IMR-90 (cell line): Measurements from ENCODE around the gene DDOST. TPM values are rescaled to one million over a fixed set of nuclear protein-coding genes. Genes with fewer than 3 reads are reported as not detected.

Experiments
- ATAC-seq: fragments of 200-7000 bp; cut with Tn5 transposase; 2 replicates; pipeline ENCODE4 v1.9.1; 2020; ENCODE audit warnings: low read depth, mild to moderate bottlenecking, moderate library complexity
- BruUV-seq: library from RNA; stranded (reverse); fragments of 400-500 nt; replicated peaks from 2 replicates; lab custom pipeline; 2021; lab: Mats Ljungman, UMichigan
- CTCF ChIA-PET: fragments of 300-600 bp; formaldehyde crosslinking; extraction: SDS; loops from one replicate; lab custom pipeline; 2021; ENCODE audit warnings: antibody characterized with exemption; lab: Yijun Ruan, JAX
- POLR2A ChIA-PET: fragments of 300-600 bp; sonication (Branson Sonifier 250); formaldehyde crosslinking; loops from one replicate; lab custom pipeline; 2022; ENCODE audit warnings: antibody characterized with exemption; ENCODE audit not compliant: unreplicated experiment; lab: Charles Lee
- DNase-seq: peaks from one replicate; pipeline ENCODE4 v3.0.0; 2013
- H2AFZ ChIP-seq: replicated peaks from 2 replicates; pipeline ENCODE3; 2013; ENCODE audit warnings: low read length, mild to moderate bottlenecking; ENCODE audit not compliant: poor library complexity
- H2AK5ac ChIP-seq: 2 replicates; pipeline ENCODE4 v1.6.1; 2013; ENCODE audit warnings: low read depth, low read length, inconsistent platforms
- H2AK9ac ChIP-seq: replicated peaks from 2 replicates; pipeline ENCODE3; 2013; ENCODE audit warnings: mild to moderate bottlenecking, low read depth, low read length, moderate library complexity; ENCODE audit not compliant: poor library complexity
- H2BK120ac ChIP-seq: 2 replicates; pipeline ENCODE4 v1.6.1; 2013; ENCODE audit warnings: low read depth, low read length, inconsistent platforms
- H2BK15ac ChIP-seq: 3 replicates; pipeline ENCODE4 v1.6.1; 2013; ENCODE audit warnings: low read depth, low read length, inconsistent platforms
- H2BK20ac ChIP-seq: 2 replicates; pipeline ENCODE4 v1.6.1; 2013; ENCODE audit warnings: low read depth, mild to moderate bottlenecking, inconsistent platforms, low read length, moderate library complexity
- H2BK5ac ChIP-seq: 2 replicates; pipeline ENCODE4 v1.6.1; 2013; ENCODE audit warnings: mild to moderate bottlenecking, low read depth, low read length, inconsistent platforms; ENCODE audit not compliant: poor library complexity, severe bottlenecking
- H3K14ac ChIP-seq: replicated peaks from 2 replicates; pipeline ENCODE4 v1.6.1; 2013; ENCODE audit warnings: low read depth, low read length, inconsistent platforms
- H3K18ac ChIP-seq: 2 replicates; pipeline ENCODE4 v1.6.1; 2013; ENCODE audit warnings: low read depth, low read length, control low read depth
- H3K23ac ChIP-seq: 2 replicates; pipeline ENCODE4 v1.6.1; 2013; ENCODE audit warnings: low read depth, low read length, inconsistent platforms
- H3K27ac ChIP-seq: 2 replicates; pipeline ENCODE4 v1.5.1; 2013; ENCODE audit warnings: mild to moderate bottlenecking, control low read depth, low read length; ENCODE audit not compliant: insufficient read depth
- H3K27me3 ChIP-seq: 2 replicates; pipeline ENCODE4 v1.6.1; 2013; ENCODE audit warnings: low read length; ENCODE audit not compliant: control insufficient read depth, insufficient read depth
- H3K36me3 ChIP-seq: 2 replicates; pipeline ENCODE4 v1.6.1; 2013; ENCODE audit warnings: low read length, mixed read lengths; ENCODE audit not compliant: control insufficient read depth, insufficient read depth
- H3K4ac ChIP-seq: 2 replicates; pipeline ENCODE4 v1.6.1; 2013; ENCODE audit warnings: low read depth, low read length, inconsistent platforms
- H3K4me1 ChIP-seq: 2 replicates; pipeline ENCODE4 v1.6.1; 2013; ENCODE audit warnings: low read length, mixed read lengths; ENCODE audit not compliant: control insufficient read depth, insufficient read depth
- H3K4me2 ChIP-seq: 2 replicates; pipeline ENCODE4 v1.6.1; 2013; ENCODE audit warnings: low read depth, mild to moderate bottlenecking, control low read depth, low read length, moderate library complexity
- H3K4me3 ChIP-seq: 2 replicates; pipeline ENCODE4 v1.5.1; 2013; ENCODE audit warnings: low read depth, mild to moderate bottlenecking, control low read depth, low read length, moderate library complexity; ENCODE audit not compliant: insufficient read depth
- H3K56ac ChIP-seq: 2 replicates; pipeline ENCODE4 v1.6.1; 2013; ENCODE audit warnings: low read length, inconsistent platforms; ENCODE audit not compliant: insufficient read depth; ENCODE audit errors: extremely low read depth
- H3K79me1 ChIP-seq, 2 experiments: 2 replicates each; pipeline ENCODE4 v1.6.1; 2013; ENCODE audit warnings: low read length in 2 of 2, inconsistent platforms in 1 of 2, low read depth in 1 of 2
- H3K9ac ChIP-seq: 2 replicates; pipeline ENCODE4 v1.6.1; 2013; ENCODE audit warnings: low read depth, low read length, control low read depth
- H3K9me1 ChIP-seq: 2 replicates; pipeline ENCODE4 v1.6.1; 2013; ENCODE audit warnings: low read length, inconsistent platforms; ENCODE audit not compliant: insufficient read depth
- H3K9me3 ChIP-seq: 2 replicates; pipeline ENCODE4 v1.6.1; 2013; ENCODE audit warnings: low read length; ENCODE audit not compliant: control insufficient read depth, insufficient read depth
- H4K20me1 ChIP-seq: 2 replicates; pipeline ENCODE4 v1.6.1; 2013; ENCODE audit warnings: low read length, inconsistent platforms; ENCODE audit not compliant: insufficient read depth
- H4K5ac ChIP-seq: 2 replicates; pipeline ENCODE4 v1.6.1; 2013; ENCODE audit warnings: mild to moderate bottlenecking, low read depth, low read length, control low read depth
- H4K8ac ChIP-seq, 2 experiments: 2 replicates each; pipeline ENCODE4 v1.6.1; 2013; ENCODE audit warnings: low read depth in 2 of 2, low read length in 2 of 2, control low read depth in 1 of 2, inconsistent platforms in 1 of 2
- H4K91ac ChIP-seq: 2 replicates; pipeline ENCODE4 v1.6.1; 2013; ENCODE audit warnings: low read depth, low read length, inconsistent platforms; ENCODE audit not compliant: insufficient read depth
- BHLHE40 ChIP-seq: fragments of 150-350 bp; IDR thresholded peaks from 2 replicates; pipeline ENCODE4 v1.6.1; 2016; ENCODE audit warnings: mild to moderate bottlenecking, low read depth, low read length
- CEBPB ChIP-seq: IDR thresholded peaks from 2 replicates; pipeline ENCODE4 v1.6.1; 2012; ENCODE audit warnings: low read depth, low read length, improper control_type of control experiment
- CHD1 ChIP-seq: IDR thresholded peaks from 2 replicates; pipeline ENCODE4 v1.6.1; 2012; ENCODE audit warnings: low read depth, low read length, improper control_type of control experiment
- CTCF ChIP-seq: conservative IDR thresholded peaks from 2 replicates; pipeline ENCODE4 v1.5.1; 2012; ENCODE audit warnings: mild to moderate bottlenecking, low read depth, low read length, improper control_type of control experiment
- FOS ChIP-seq: fragments of 150-350 bp; IDR thresholded peaks from 2 replicates; pipeline ENCODE4 v1.6.1; 2016; ENCODE audit warnings: low read depth, low read length
- MAFK ChIP-seq: IDR thresholded peaks from 2 replicates; pipeline ENCODE4 v1.6.1; 2012; ENCODE audit warnings: low read depth, low read length, improper control_type of control experiment
- MAZ ChIP-seq: IDR thresholded peaks from 2 replicates; pipeline ENCODE4 v1.6.1; 2012; ENCODE audit warnings: low read depth, mild to moderate bottlenecking, low read length, improper control_type of control experiment, moderate library complexity, borderline replicate concordance
- MXI1 ChIP-seq: IDR thresholded peaks from 2 replicates; pipeline ENCODE4 v1.6.1; 2012; ENCODE audit warnings: low read depth, mild to moderate bottlenecking, low read length, moderate library complexity, borderline replicate concordance
- NFE2L2 ChIP-seq: fragments of 150-350 bp; IDR thresholded peaks from 2 replicates; pipeline ENCODE4 v1.6.1; 2016; ENCODE audit warnings: low read depth, mild to moderate bottlenecking, low read length
- POLR2A ChIP-seq: IDR thresholded peaks from 2 replicates; pipeline ENCODE4 v1.6.1; 2012; ENCODE audit warnings: mild to moderate bottlenecking, low read depth, low read length
- RAD21 ChIP-seq: IDR thresholded peaks from 2 replicates; pipeline ENCODE4 v1.6.1; 2012; ENCODE audit warnings: low read length, improper control_type of control experiment
- RCOR1 ChIP-seq: IDR thresholded peaks from 2 replicates; pipeline ENCODE4 v1.6.1; 2012; ENCODE audit warnings: mild to moderate bottlenecking, low read length, improper control_type of control experiment; ENCODE audit not compliant: insufficient replicate concordance
- RFX5 ChIP-seq: IDR thresholded peaks from 2 replicates; pipeline ENCODE4 v1.8.0; 2012; ENCODE audit warnings: low read depth, mild to moderate bottlenecking, low read length, moderate library complexity
- SMC3 ChIP-seq: fragments of 150-350 bp; IDR thresholded peaks from 2 replicates; pipeline ENCODE4 v1.6.1; 2016; ENCODE audit warnings: low read depth, mild to moderate bottlenecking, antibody characterized with exemption, low read length, moderate library complexity
- WGBS, 2 experiments: methylation state at CpG; one replicate each; pipeline versions ENCODE4 v1.1.5 to v1.1.7; 2013; ENCODE audit warnings: missing lambda C conversion rate in 2 of 2; ENCODE audit not compliant: insufficient read length in 1 of 2; ENCODE audit errors: extremely low coverage in 2 of 2; 5-methylcytosine and 5-hydroxymethylcytosine counted together
- dilution Hi-C: fragments of 300-500 bp; cut with HindIII; formaldehyde crosslinking; loops from one replicate; pipeline ENCODE4 v1.14.3; 2018; ENCODE audit warnings: low sequenced_read_pairs; ENCODE audit not compliant: unreplicated experiment
- in situ Hi-C: fragments of 300-500 bp; cut with MboI; formaldehyde crosslinking; loops from 3 replicates; pipeline ENCODE4 v1.14.3; 2019; ENCODE audit warnings: low sequenced_read_pairs, inconsistent platforms, mixed read lengths
- intact Hi-C: fragments of 100-400 bp; cut with micrococcal nuclease; formaldehyde crosslinking; loops from 2 replicates; pipeline ENCODE4 v1.10.0; 2022
- polyA plus RNA-seq, 3 experiments: library from polyadenylated mRNA; depleted of rRNA; stranded (reverse); fragments of >200 nt; gene quantifications; 2 replicates each; pipeline ENCODE4 v1.2.3, GENCODE V29; 2012; ENCODE audit warnings: low replicate concordance in 1 of 3
- total RNA-seq: library from RNA; depleted of rRNA; stranded (reverse); fragments of >200 nt; gene quantifications from 2 replicates; pipeline ENCODE4 v1.2.3, GENCODE V29; 2012
- TF ChIP-seq, protein P1 (sequence below): fragments of 150-350 bp; IDR thresholded peaks from 2 replicates; pipeline ENCODE4 v1.6.1; 2017; ENCODE audit warnings: mild to moderate bottlenecking, antibody characterized with exemption, low read length, low read depth

Gene DDOST
- total and polyA plus RNA-seq, 2 of the 4 experiments (the other 2 are of a cell fraction) = 179 to 477 TPM

- BruUV-seq = no TSS peak
- Histone ChIP-seq H3K9me1 (no peaks in the 10 kb centered on the region), H4K8ac (no peak overlapping the region), H3K36me3 (no peaks in the 10 kb centered on the region), H3K27me3 (peaks cover 4% of the 10 kb centered on the region), H2BK120ac (no peak overlapping the region), H3K56ac (no peak overlapping the region), H2BK20ac (no peak overlapping the region), H4K91ac (no peak overlapping the region), H2BK15ac (no peak overlapping the region), H2AFZ (no peak overlapping the region), H3K14ac (no peak overlapping the region), H2BK5ac (no peak overlapping the region), H3K79me1 (no peaks in the 10 kb centered on the region), H3K27ac (no peak overlapping the region), H2AK5ac (no peak overlapping the region), H3K4me1 (no peaks in the 10 kb centered on the region), H4K5ac (no peak overlapping the region), H3K4me3 (no peak overlapping the region), H3K9ac (no peak overlapping the region), H3K23ac (no peak overlapping the region), H2AK9ac (no peak overlapping the region), H3K4ac (no peak overlapping the region), H3K4me2 (no peak overlapping the region), H4K20me1 (no peaks in the 10 kb centered on the region), H3K18ac (no peak overlapping the region), H3K9me3 (0 out of 2 replicates have a peak, but pooled peaks cover 2% of the 10 kb centered on the region)
- dilution Hi-C loops = no loop called here
- intact Hi-C loops = no loop called here
- no peak for ATAC-seq
- ChIA-PET CTCF (no interaction called here), POLR2A (no interaction called here)
- WGBS, 2 experiments = no CpG with 5 or more reads among the region's 3 CpGs
- in situ Hi-C loops = loop anchor here (25.0 kb wide), 1 partner anchor 413 kb away; no protein-coding TSS in a partner anchor
- no peak for DNase-seq
- no peak for TF ChIP-seq RCOR1
- no peak for TF ChIP-seq RAD21
- no peak for TF ChIP-seq RFX5
- TF ChIP-seq CHD1 = no peak
- TF ChIP-seq MXI1 = no peak
- no peak for TF ChIP-seq MAFK
- TF ChIP-seq CTCF = no peak
- TF ChIP-seq NFE2L2 = no peak
- TF ChIP-seq SMC3 = no peak
- no peak for TF ChIP-seq MAZ
- no peak for TF ChIP-seq POLR2A
- no peak for TF ChIP-seq CEBPB
- TF ChIP-seq, protein P1, sequence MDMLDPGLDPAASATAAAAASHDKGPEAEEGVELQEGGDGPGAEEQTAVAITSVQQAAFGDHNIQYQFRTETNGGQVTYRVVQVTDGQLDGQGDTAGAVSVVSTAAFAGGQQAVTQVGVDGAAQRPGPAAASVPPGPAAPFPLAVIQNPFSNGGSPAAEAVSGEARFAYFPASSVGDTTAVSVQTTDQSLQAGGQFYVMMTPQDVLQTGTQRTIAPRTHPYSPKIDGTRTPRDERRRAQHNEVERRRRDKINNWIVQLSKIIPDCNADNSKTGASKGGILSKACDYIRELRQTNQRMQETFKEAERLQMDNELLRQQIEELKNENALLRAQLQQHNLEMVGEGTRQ = no peak
- TF ChIP-seq BHLHE40 = no peak
- no peak for TF ChIP-seq FOS
Measured at GRCh38 chr1:20625176-20626097, 35.7 kb downstream of the DDOST start.
